HepG2 (cell line): ENCODE data around the gene CD34. TPM values are rescaled to one million over a fixed set of nuclear protein-coding genes. Genes with fewer than 3 reads are reported as not detected.

Experiments
- ARHGAP35 ChIP-seq: sonication (generic); formaldehyde crosslinking; IDR thresholded peaks from 2 replicates; pipeline ENCODE4 v1.9.0; 2022; ENCODE audit warnings: mild to moderate bottlenecking, inconsistent platforms, moderate library complexity, missing genetic modification reagents, borderline replicate concordance
- ATF5 ChIP-seq: sonication (generic); formaldehyde crosslinking; IDR thresholded peaks from 2 replicates; pipeline ENCODE4 v1.4.0; 2020; ENCODE audit warnings: mild to moderate bottlenecking, low read depth, missing genetic modification reagents
- BHLHE40 ChIP-seq: IDR thresholded peaks from 2 replicates; pipeline ENCODE4 v1.6.1; 2011; ENCODE audit warnings: low read length, improper control_type of control experiment
- FOXA1 ChIP-seq, 2 experiments: fragments of 450-650 bp in 1 of 2; sonication (generic) in 1 of 2; formaldehyde crosslinking in 1 of 2; IDR thresholded peaks; 2 replicates each; pipeline versions ENCODE4 v1.4.0 to v1.6.1; 2016 to 2020; ENCODE audit warnings: missing genetic modification reagents in 1 of 2
- GABPB1 ChIP-seq: IDR thresholded peaks from 2 replicates; pipeline ENCODE4 v1.6.1; 2016; ENCODE audit warnings: mild to moderate bottlenecking, missing genetic modification reagents, moderate library complexity, missing compliant biosample characterization
- IRF2 ChIP-seq: IDR thresholded peaks from 2 replicates; pipeline ENCODE4 v1.6.1; 2018; ENCODE audit warnings: missing genetic modification reagents, missing compliant biosample characterization
- KAT7 ChIP-seq: IDR thresholded peaks from 2 replicates; pipeline ENCODE4 v1.6.1; 2018; ENCODE audit warnings: borderline replicate concordance, missing compliant biosample characterization
- KDM3A ChIP-seq: IDR thresholded peaks from 2 replicates; pipeline ENCODE4 v1.6.1; 2018; ENCODE audit warnings: low read depth, missing compliant biosample characterization
- KMT2B ChIP-seq: IDR thresholded peaks from 2 replicates; pipeline ENCODE4 v1.6.1; 2016; ENCODE audit warnings: missing genetic modification reagents, missing compliant biosample characterization
- MEF2D ChIP-seq: sonication (generic); formaldehyde crosslinking; IDR thresholded peaks from 2 replicates; pipeline ENCODE4 v1.5.1; 2020; ENCODE audit warnings: mild to moderate bottlenecking, missing genetic modification reagents
- MYNN ChIP-seq: sonication (generic); formaldehyde crosslinking; IDR thresholded peaks from 2 replicates; pipeline ENCODE4 v1.4.0; 2020; ENCODE audit warnings: mild to moderate bottlenecking, low read depth, missing genetic modification reagents
- PAXIP1 ChIP-seq: sonication (generic); formaldehyde crosslinking; conservative IDR thresholded peaks from 2 replicates; pipeline ENCODE4 v1.4.0; 2020; ENCODE audit warnings: mild to moderate bottlenecking, missing genetic modification reagents, moderate library complexity
- PBX2 ChIP-seq: IDR thresholded peaks from 2 replicates; pipeline ENCODE4 v1.6.1; 2016; ENCODE audit warnings: control low read depth
- SAP130 ChIP-seq: IDR thresholded peaks from 2 replicates; pipeline ENCODE4 v1.6.1; 2016; ENCODE audit warnings: low read depth
- SATB2 ChIP-seq: sonication (generic); formaldehyde crosslinking; IDR thresholded peaks from 2 replicates; pipeline ENCODE4 v1.5.0; 2020; ENCODE audit warnings: missing genetic modification reagents
- SOX13 ChIP-seq, 3 experiments: fragments of 450-650 bp in 1 of 3; sonication (generic) in 1 of 3; formaldehyde crosslinking in 1 of 3; IDR thresholded peaks in 2 of 3; conservative IDR thresholded peaks in 1 of 3; 2 replicates each; pipeline versions ENCODE4 v1.5.0 to v1.6.1; 2016 to 2020; ENCODE audit warnings: antibody characterized with exemption in 1 of 3, mild to moderate bottlenecking in 1 of 3, missing compliant biosample characterization in 1 of 3, missing genetic modification reagents in 1 of 3, moderate library complexity in 1 of 3
- STAT5B ChIP-seq: sonication (generic); formaldehyde crosslinking; IDR thresholded peaks from 2 replicates; pipeline ENCODE4 v1.4.0; 2020; ENCODE audit warnings: missing genetic modification reagents
- TFE3 ChIP-seq: IDR thresholded peaks from 2 replicates; pipeline ENCODE4 v1.6.1; 2016
- ZC3H13 ChIP-seq: sonication (generic); formaldehyde crosslinking; IDR thresholded peaks from 2 replicates; pipeline ENCODE4 v1.8.1; 2023; ENCODE audit warnings: mild to moderate bottlenecking, missing genetic modification reagents, moderate library complexity
- ZNF567 ChIP-seq: sonication (generic); formaldehyde crosslinking; IDR thresholded peaks from 2 replicates; pipeline ENCODE4 v1.8.1; 2023; ENCODE audit warnings: mild to moderate bottlenecking, missing genetic modification reagents, borderline replicate concordance
- ZNF704 ChIP-seq: sonication (generic); formaldehyde crosslinking; IDR thresholded peaks from 2 replicates; pipeline ENCODE4 v1.8.1; 2023; ENCODE audit warnings: mild to moderate bottlenecking, inconsistent platforms, moderate library complexity, missing genetic modification reagents, borderline replicate concordance
- ZNF768 ChIP-seq: sonication (generic); formaldehyde crosslinking; IDR thresholded peaks from 2 replicates; pipeline ENCODE4 v1.4.0; 2020; ENCODE audit warnings: missing genetic modification reagents
- ZNF773 ChIP-seq: sonication (generic); formaldehyde crosslinking; IDR thresholded peaks from 2 replicates; pipeline ENCODE4 v1.4.0; 2020; ENCODE audit warnings: missing genetic modification reagents, borderline replicate concordance
- polyA plus RNA-seq, 8 experiments: library from polyadenylated mRNA; depleted of rRNA in 3 of 8; stranded (reverse) in 7 of 8; unstranded in 1 of 8; fragments of >200 nt; fragmentation: Illumina TruSeq in 4 of 8; extraction: Trizol in 4 of 8; gene quantifications; 2 replicates each; pipeline versions ENCODE4 v1.2.1 to v1.2.3, GENCODE V29; 2011 to 2016; ENCODE audit warnings: low read depth in 4 of 8, missing spikeins in 1 of 8, mixed read lengths in 1 of 8; ENCODE audit not compliant: insufficient read depth in 1 of 8
- total RNA-seq, 5 experiments: library from RNA; depleted of rRNA; stranded (reverse); fragments of >200 nt; fragmentation: Illumina TruSeq; extraction: Trizol; gene quantifications; 2 replicates each; pipeline ENCODE4 v1.2.3, GENCODE V29; 2016; ENCODE audit warnings: low read depth in 1 of 5

CD34 gene
- total and polyA plus RNA-seq, 2 of the 13 experiments (the other 11 are each of a cell fraction or from before 2014, with no cell fraction given) = not detected

GRCh38 chr1:207848234-207848633 lies 62.7 kb downstream of the CD34 start (continued):
- TF ChIP-seq GABPB1 (CRISPR knock-in tag) (peak; percentile 52; the same call in 1 of the 2 replicates), FOXA1 (IDR thresholded peaks at IDR 0.05) (no peak), FOXA1 (CRISPR knock-in tag; IDR thresholded peaks at IDR 0.05) (peak; percentile 77), KMT2B (CRISPR knock-in tag) (no peak), TFE3 (no peak), BHLHE40 (no peak), PAXIP1 (CRISPR knock-in tag) (peak; percentile 60), ZNF768 (CRISPR knock-in tag) (no peak), ZNF567 (CRISPR knock-in tag) (no peak), SOX13 (IDR thresholded peaks at IDR 0.05) (no peak), SOX13 (CRISPR knock-in tag; conservative IDR thresholded peaks at IDR 0.05 in 1 of 2, IDR thresholded peaks at IDR 0.05 in 1 of 2) (no peak), MEF2D (CRISPR knock-in tag) (peak; percentile 65; the same call in 1 of the 2 replicates), SATB2 (CRISPR knock-in tag) (no peak), MYNN (CRISPR knock-in tag) (no peak), KDM3A (CRISPR knock-in tag) (no peak), ZC3H13 (no peak), IRF2 (CRISPR knock-in tag) (0 out of 2 replicates have a peak, but pooled peaks have one; percentile 39), KAT7 (no peak), ZNF704 (no peak), ZNF773 (CRISPR knock-in tag) (no peak), ATF5 (CRISPR knock-in tag) (no peak), SAP130 (CRISPR knock-in tag) (peak; percentile 58), PBX2 (CRISPR knock-in tag) (no peak), ARHGAP35 (CRISPR knock-in tag) (no peak), STAT5B (no peak)
